ENCODE results near the gene LHPP. TPM values are rescaled to one million over a fixed set of nuclear protein-coding genes. Genes with fewer than 3 reads are reported as not detected.
"Not testable (repeated sequence)": the region's sequence is repeated elsewhere in the genome, so short reads cannot be mapped to it uniquely, and the experiment has no call there.

LHPP gene
- total RNA-seq, 1 donor from 2014 or later, result 7.6 TPM

GRCh38 chr10:124608093-124608721 is 146.6 kb downstream of the LHPP start:
- TF ChIP-seq CTCF (IDR thresholded peaks at IDR 0.05; ENCODE audit: borderline replicate concordance), result no peak
- intact Hi-C loops (cut with micrococcal nuclease), result no loop called here
- DNase-seq, result no peak
- no peaks in the 10 kb centered on the region for H3K27me3 ChIP-seq (ENCODE audit: low read depth)
- no peak overlapping the region for H3K27ac ChIP-seq (replicated peaks)
- no peak overlapping the region for H3K4me3 ChIP-seq
- no peaks in the 10 kb centered on the region for H3K36me3 ChIP-seq
- H3K4me1 ChIP-seq, result peaks cover 10% of the 10 kb centered on the region
- no peaks in the 10 kb centered on the region for H3K9me3 ChIP-seq (replicated peaks)

GRCh38 chr10:124609698-124610097 is 148.1 kb downstream of the LHPP start:
- no peak for DNase-seq
- Histone ChIP-seq H3K36me3 (no peaks in the 10 kb centered on the region), H3K27ac (replicated peaks) (no peak overlapping the region), H3K4me1 (peaks cover 21% of the 10 kb centered on the region), H3K4me3 (no peak overlapping the region), H3K27me3 (ENCODE audit: low read depth) (no peaks in the 10 kb centered on the region), H3K9me3 (replicated peaks) (no peaks in the 10 kb centered on the region)
- intact Hi-C loops (cut with micrococcal nuclease), result no loop called here
- no peak for TF ChIP-seq CTCF (IDR thresholded peaks at IDR 0.05; ENCODE audit: borderline replicate concordance)

- H3K4me1 ChIP-seq, result peaks cover 21% of the 10 kb centered on the region
- H3K36me3 ChIP-seq; H3K27me3 ChIP-seq (ENCODE audit: low read depth); DNase-seq; H3K4me3 ChIP-seq; H3K9me3 ChIP-seq (replicated peaks); intact Hi-C loops (cut with micrococcal nuclease); H3K27ac ChIP-seq (replicated peaks): not testable (repeated sequence)
Measured at GRCh38 chr10:124610186-124610585, 148.6 kb downstream of the LHPP start.

- intact Hi-C loops (cut with micrococcal nuclease); H3K9me3 ChIP-seq (replicated peaks); H3K27ac ChIP-seq (replicated peaks); DNase-seq; H3K4me3 ChIP-seq; H3K27me3 ChIP-seq (ENCODE audit: low read depth); H3K36me3 ChIP-seq: not testable (repeated sequence)
- peaks cover 21% of the 10 kb centered on the region for H3K4me1 ChIP-seq
Measured at GRCh38 chr10:124610851-124611250, 149.2 kb downstream of the LHPP start.

- intact Hi-C loops (cut with micrococcal nuclease), result no loop called here
- Histone ChIP-seq H3K4me3 (no peak overlapping the region), H3K27ac (replicated peaks) (no peak overlapping the region), H3K36me3 (no peaks in the 10 kb centered on the region), H3K9me3 (replicated peaks) (no peaks in the 10 kb centered on the region), H3K27me3 (ENCODE audit: low read depth) (no peaks in the 10 kb centered on the region), H3K4me1 (peaks cover 21% of the 10 kb centered on the region)
- DNase-seq, result no peak
- TF ChIP-seq CTCF (IDR thresholded peaks at IDR 0.05; ENCODE audit: borderline replicate concordance), result no peak
Measured at GRCh38 chr10:124611738-124612137, 150.1 kb downstream of the LHPP start.

- Histone ChIP-seq H3K4me1 (peaks cover 30% of the 10 kb centered on the region), H3K9me3 (replicated peaks) (no peaks in the 10 kb centered on the region), H3K4me3 (no peak overlapping the region), H3K27ac (replicated peaks) (peak overlapping the region; percentile 38), H3K36me3 (peaks cover 5% of the 10 kb centered on the region), H3K27me3 (ENCODE audit: low read depth) (no peaks in the 10 kb centered on the region)
- intact Hi-C loops (cut with micrococcal nuclease), result no loop called here
- no peak for TF ChIP-seq CTCF (IDR thresholded peaks at IDR 0.05; ENCODE audit: borderline replicate concordance)
- no peak for DNase-seq
Measured at GRCh38 chr10:124612611-124613498, 151.2 kb downstream of the LHPP start.
